Measurements from ENCODE around the gene MMD. TPM values are rescaled to one million over a fixed set of nuclear protein-coding genes. Genes with fewer than 3 reads are reported as not detected.

MMD gene
- polyA plus RNA-seq, 3 donors: 3.4 to 7.0 (median 4.6) TPM

- TF ChIP-seq CTCF (IDR thresholded peaks at IDR 0.05): no peak
- Histone ChIP-seq H2AFZ (ENCODE audit: insufficient read depth, low read depth, low read length, poor library complexity, severe bottlenecking) (no peak overlapping the region), H3K9me3 (replicated peaks in 1 of 2; ENCODE audit: control insufficient read depth in 1 of 2, insufficient read depth in 1 of 2, low read length in 2 of 2) (no peaks in the 10 kb centered on the region), H3K27ac (ENCODE audit: low read depth in 1 of 2, low read length in 2 of 2) (no peak overlapping the region), H3K27me3 (ENCODE audit: control insufficient read depth in 2 of 2, insufficient read depth in 2 of 2, low read length in 2 of 2) (no peaks in the 10 kb centered on the region), H3K4me3 (replicated peaks in 1 of 3; ENCODE audit: low read depth in 2 of 3, low read length in 3 of 3) (no peak overlapping the region), H3K79me2 (ENCODE audit: insufficient read depth, low read length) (no peaks in the 10 kb centered on the region), H3K4me2 (replicated peaks; ENCODE audit: extremely low read depth, low read length, poor library complexity, severe bottlenecking) (no peak overlapping the region), H4K20me1 (ENCODE audit: insufficient read depth, low read length) (no peaks in the 10 kb centered on the region), H3K4me1 (ENCODE audit: control insufficient read depth in 1 of 2, insufficient read depth in 2 of 2, low read length in 2 of 2) (peaks cover 3 to 6% of the 10 kb centered on the region in 2 donors), H3K36me3 (replicated peaks in 1 of 2; ENCODE audit: control insufficient read depth in 1 of 2, insufficient read depth in 2 of 2, low read length in 2 of 2) (peaks cover 35 to 81% of the 10 kb centered on the region in 2 donors), H3K9ac (ENCODE audit: insufficient read depth, low read length, poor library complexity, severe bottlenecking) (no peak overlapping the region)
- H3K36me3 Mint-ChIP-seq: peaks cover 70 to 74% of the 10 kb centered on the region in 2 donors
- no peak for DNase-seq
- H3K27ac Mint-ChIP-seq: no peak overlapping the region
- H3K4me1 Mint-ChIP-seq: peaks cover 12% of the 10 kb centered on the region
- H3K9me3 Mint-ChIP-seq: no peaks in the 10 kb centered on the region
- H3K4me3 Mint-ChIP-seq: no peak overlapping the region
- intact Hi-C loops (cut with micrococcal nuclease): no loop called here
- WGBS (ENCODE audit: insufficient coverage): no CpG with 5 or more reads among the region's 4 CpGs
- no peaks in the 10 kb centered on the region for H3K27me3 Mint-ChIP-seq (ENCODE audit: low read depth in 3 of 3)
Measured at GRCh38 chr17:55409030-55409800, 12.4 kb downstream of the MMD start.

GRCh38 chr17:55407641-55408566 is 13.7 kb downstream of the MMD start:
- Histone ChIP-seq H3K79me2 (ENCODE audit: insufficient read depth, low read length) (no peaks in the 10 kb centered on the region), H3K27me3 (ENCODE audit: control insufficient read depth in 2 of 2, insufficient read depth in 2 of 2, low read length in 2 of 2) (no peaks in the 10 kb centered on the region), H3K36me3 (replicated peaks in 1 of 2; ENCODE audit: control insufficient read depth in 1 of 2, insufficient read depth in 2 of 2, low read length in 2 of 2) (peaks cover 35 to 73% of the 10 kb centered on the region in 2 donors), H3K9ac (ENCODE audit: insufficient read depth, low read length, poor library complexity, severe bottlenecking) (no peak overlapping the region), H3K4me3 (replicated peaks in 1 of 3; ENCODE audit: low read depth in 2 of 3, low read length in 3 of 3) (no peak overlapping the region), H3K9me3 (replicated peaks in 1 of 2; ENCODE audit: control insufficient read depth in 1 of 2, insufficient read depth in 1 of 2, low read length in 2 of 2) (no peaks in the 10 kb centered on the region), H3K4me1 (ENCODE audit: control insufficient read depth in 1 of 2, insufficient read depth in 2 of 2, low read length in 2 of 2) (peaks cover 4 to 6% of the 10 kb centered on the region in 2 donors), H4K20me1 (ENCODE audit: insufficient read depth, low read length) (no peaks in the 10 kb centered on the region), H2AFZ (ENCODE audit: insufficient read depth, low read depth, low read length, poor library complexity, severe bottlenecking) (no peak overlapping the region), H3K27ac (ENCODE audit: low read depth in 1 of 2, low read length in 2 of 2) (peak overlapping the region in 1 of 2 donors; percentile 22), H3K4me2 (replicated peaks; ENCODE audit: extremely low read depth, low read length, poor library complexity, severe bottlenecking) (no peak overlapping the region)
- Mint-ChIP-seq H3K4me3 (no peak overlapping the region), H3K27me3 (ENCODE audit: low read depth in 3 of 3) (no peaks in the 10 kb centered on the region), H3K27ac (no peak overlapping the region), H3K9me3 (no peaks in the 10 kb centered on the region), H3K36me3 (peaks cover 67% of the 10 kb centered on the region in 2 donors), H3K4me1 (peaks cover 17% of the 10 kb centered on the region)
- intact Hi-C loops (cut with micrococcal nuclease): no loop called here
- no CpG with 5 or more reads among the region's 5 CpGs for WGBS (ENCODE audit: insufficient coverage)
- no peak for TF ChIP-seq CTCF (IDR thresholded peaks at IDR 0.05)
- DNase-seq: no peak

Measured in CD14-positive monocyte (primary cell).